ENCODE data around the gene PTPRO. TPM values are rescaled to one million over a fixed set of nuclear protein-coding genes. Genes with fewer than 3 reads are reported as not detected.

Gene PTPRO
- total RNA-seq, 1 experiment from 2014 or later, result 0.52 TPM

DNA sequence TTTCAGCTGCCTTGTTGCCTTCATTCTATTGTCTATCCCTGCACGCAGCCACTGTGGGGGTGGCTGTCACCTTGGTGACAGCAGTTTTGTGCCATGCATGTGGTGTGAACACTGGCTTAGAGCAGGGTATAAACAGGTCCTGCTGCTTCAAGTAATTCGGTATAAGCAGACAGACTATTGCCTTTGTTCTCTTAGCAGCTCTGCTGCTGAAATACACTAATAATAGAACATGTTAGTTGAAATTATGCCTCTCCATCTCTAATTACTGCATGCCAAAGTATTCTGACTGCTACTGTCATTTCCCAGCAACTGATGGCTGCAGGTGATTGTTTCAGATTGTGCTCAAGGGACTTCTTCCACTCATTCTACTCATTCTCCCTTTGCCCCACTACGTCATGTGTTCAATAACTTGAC lies 34.6 kb downstream of the PTPRO start:
- Histone ChIP-seq H4K5ac (ENCODE audit: insufficient read length, low read depth, low read length) (no peak overlapping the region), H3K18ac (ENCODE audit: insufficient read length, low read depth, low read length) (no peak overlapping the region), H2BK5ac (ENCODE audit: insufficient read length, low read length) (no peak overlapping the region), H3K9ac (ENCODE audit: extremely low read depth, insufficient read length, low read length) (no peak overlapping the region), H3K23ac (ENCODE audit: insufficient read length, low read depth, low read length) (no peak overlapping the region), H4K20me1 (ENCODE audit: control insufficient read depth, insufficient read depth, insufficient read length) (no peaks in the 10 kb centered on the region), H2BK120ac (ENCODE audit: low read depth, low read length, poor library complexity, severe bottlenecking) (no peak overlapping the region), H3K79me2 (ENCODE audit: insufficient read depth, low read length) (no peaks in the 10 kb centered on the region), H3K27ac (ENCODE audit: insufficient read length, low read depth, low read length) (no peak overlapping the region), H2AK5ac (ENCODE audit: insufficient read length, low read length) (no peak overlapping the region), H3K79me1 (ENCODE audit: insufficient read depth, low read depth, low read length, poor library complexity, severe bottlenecking) (no peaks in the 10 kb centered on the region), H4K91ac (ENCODE audit: insufficient read length, low read depth, low read length) (no peak overlapping the region), H2AFZ (ENCODE audit: low read length) (no peak overlapping the region), H3K23me2 (ENCODE audit: insufficient read length, low read depth, low read length, poor library complexity, severe bottlenecking) (no peaks in the 10 kb centered on the region), H3K4me2 (ENCODE audit: insufficient read depth, insufficient read length, low read length) (no peak overlapping the region), H3K27me3 (ENCODE audit: insufficient read depth, low read length) (no peaks in the 10 kb centered on the region), H2BK12ac (ENCODE audit: insufficient read length, low read depth, low read length) (no peak overlapping the region), H2BK20ac (ENCODE audit: low read depth, low read length, poor library complexity, severe bottlenecking) (no peak overlapping the region), H3K4me1 (ENCODE audit: insufficient read depth, low read length) (no peaks in the 10 kb centered on the region), H3K14ac (ENCODE audit: insufficient read depth, low read length) (no peak overlapping the region), H3K9me3 (ENCODE audit: control insufficient read depth, low read depth, low read length) (no peaks in the 10 kb centered on the region), H3T11ph (ENCODE audit: low read length) (no peak overlapping the region), H2BK15ac (ENCODE audit: low read depth, low read length) (no peak overlapping the region), H4K8ac (replicated peaks; ENCODE audit: insufficient read length, low read depth, low read length) (no peak overlapping the region), H3K4ac (ENCODE audit: low read depth, low read length) (no peak overlapping the region), H3K56ac (ENCODE audit: insufficient read length, low read depth, low read length) (no peak overlapping the region)
- Mint-ChIP-seq H3K4me3 (no peak overlapping the region), H3K27me3 (ENCODE audit: low read depth) (no peaks in the 10 kb centered on the region; the same call in 1 of the 2 replicates), H3K9me3 (no peaks in the 10 kb centered on the region), H3K27ac (no peak overlapping the region), H3K4me1 (no peaks in the 10 kb centered on the region), H3K36me3 (ENCODE audit: insufficient read depth in 1 of 3, low read depth in 3 of 3) (no peaks in the 10 kb centered on the region)
- no peak for DNase-seq
- TF ChIP-seq, protein P1, sequence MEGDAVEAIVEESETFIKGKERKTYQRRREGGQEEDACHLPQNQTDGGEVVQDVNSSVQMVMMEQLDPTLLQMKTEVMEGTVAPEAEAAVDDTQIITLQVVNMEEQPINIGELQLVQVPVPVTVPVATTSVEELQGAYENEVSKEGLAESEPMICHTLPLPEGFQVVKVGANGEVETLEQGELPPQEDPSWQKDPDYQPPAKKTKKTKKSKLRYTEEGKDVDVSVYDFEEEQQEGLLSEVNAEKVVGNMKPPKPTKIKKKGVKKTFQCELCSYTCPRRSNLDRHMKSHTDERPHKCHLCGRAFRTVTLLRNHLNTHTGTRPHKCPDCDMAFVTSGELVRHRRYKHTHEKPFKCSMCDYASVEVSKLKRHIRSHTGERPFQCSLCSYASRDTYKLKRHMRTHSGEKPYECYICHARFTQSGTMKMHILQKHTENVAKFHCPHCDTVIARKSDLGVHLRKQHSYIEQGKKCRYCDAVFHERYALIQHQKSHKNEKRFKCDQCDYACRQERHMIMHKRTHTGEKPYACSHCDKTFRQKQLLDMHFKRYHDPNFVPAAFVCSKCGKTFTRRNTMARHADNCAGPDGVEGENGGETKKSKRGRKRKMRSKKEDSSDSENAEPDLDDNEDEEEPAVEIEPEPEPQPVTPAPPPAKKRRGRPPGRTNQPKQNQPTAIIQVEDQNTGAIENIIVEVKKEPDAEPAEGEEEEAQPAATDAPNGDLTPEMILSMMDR (conservative IDR thresholded peaks at IDR 0.05), result no peak
- no CpG with 5 or more reads among the region's 3 CpGs for WGBS (ENCODE audit: extremely low coverage, insufficient read length, low lambda C conversion rate)

All from H9 (cell line).